Fibroblast of skin of left biceps (primary cell): ENCODE data around the gene TIMM22.
"Not testable (repeated sequence)": the region's sequence is repeated elsewhere in the genome, so short reads cannot be mapped to it uniquely, and the experiment has no call there.

Experiments
- DNase-seq, 2 experiments: peaks; one replicate each; pipeline ENCODE4 v3.0.0-alpha.2; 2013; ENCODE audit warnings: low read depth in 2 of 2

TIMM22 gene

DNA sequence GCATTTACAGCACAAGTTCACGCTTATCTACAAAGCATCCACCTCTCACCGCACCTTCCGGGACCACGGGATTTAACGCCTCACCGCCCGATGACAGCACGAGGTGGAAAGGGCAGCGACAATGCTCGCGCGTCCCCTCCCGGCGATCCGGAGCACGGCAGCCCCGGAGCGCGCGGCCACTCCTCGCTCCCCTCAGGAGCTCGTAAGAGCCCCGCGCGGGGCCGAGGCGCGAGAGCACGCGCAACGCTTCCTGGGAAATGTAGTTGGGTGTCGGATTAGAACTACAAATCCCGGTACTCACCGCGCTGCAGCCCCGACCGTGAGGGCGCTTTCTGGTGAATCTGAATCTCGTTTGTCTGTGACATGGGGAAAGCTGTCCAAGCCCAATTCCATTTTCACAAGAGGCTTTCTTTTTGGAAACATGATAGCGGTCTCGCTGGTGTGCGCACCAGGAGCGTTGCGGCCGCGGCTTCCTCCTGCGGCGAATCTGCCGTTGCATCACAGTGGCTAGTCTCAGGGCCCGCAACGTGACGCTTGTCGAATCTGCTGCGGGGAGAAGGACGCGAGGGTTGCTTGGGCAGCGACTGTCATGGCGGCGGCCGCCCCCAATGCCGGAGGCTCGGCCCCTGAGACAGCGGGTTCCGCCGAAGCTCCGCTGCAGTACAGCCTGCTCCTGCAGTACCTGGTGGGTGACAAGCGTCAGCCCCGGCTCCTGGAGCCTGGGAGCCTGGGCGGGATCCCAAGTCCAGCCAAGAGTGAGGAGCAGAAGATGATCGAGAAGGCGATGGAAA, at the start of gene TIMM22:
TIMM22 (plus strand) TSS at position 576 of the 791 bp plus-strand sequence; CDS start at position 590, 14 bp downstream.
- peak; percentile 96 to 97 for DNase-seq

DNA sequence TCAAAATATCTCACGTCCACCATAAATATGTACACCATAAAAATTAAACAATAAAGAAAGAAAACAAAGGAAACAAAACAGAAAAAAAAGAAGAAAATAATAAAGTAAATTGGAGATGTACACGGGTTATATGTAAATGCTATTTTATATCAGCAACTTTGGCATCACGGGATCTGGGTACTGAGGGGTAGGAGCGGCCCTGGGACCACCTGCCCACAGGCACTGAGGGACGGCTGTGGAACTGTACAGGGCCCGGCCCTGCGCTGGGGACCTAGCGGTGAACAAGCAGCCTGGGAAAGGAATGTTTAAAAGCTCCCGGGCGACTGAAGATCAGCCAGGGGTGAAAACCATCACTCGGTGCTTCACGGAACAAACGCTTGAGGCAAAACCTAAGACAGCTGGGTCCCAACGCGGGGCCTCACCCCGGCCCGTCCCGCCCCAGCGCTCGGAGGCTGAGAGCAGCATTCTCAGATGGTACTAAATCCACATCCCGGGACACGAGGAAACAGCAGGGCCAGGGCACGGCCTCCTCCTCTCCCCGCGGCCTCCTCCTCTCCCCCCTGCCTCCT, 48.6 kb upstream of the TIMM22 start:
- no peak for DNase-seq

- no peak for DNase-seq
Observed at GRCh38 chr17:949623-950303, 47.2 kb upstream of the TIMM22 start.

DNA sequence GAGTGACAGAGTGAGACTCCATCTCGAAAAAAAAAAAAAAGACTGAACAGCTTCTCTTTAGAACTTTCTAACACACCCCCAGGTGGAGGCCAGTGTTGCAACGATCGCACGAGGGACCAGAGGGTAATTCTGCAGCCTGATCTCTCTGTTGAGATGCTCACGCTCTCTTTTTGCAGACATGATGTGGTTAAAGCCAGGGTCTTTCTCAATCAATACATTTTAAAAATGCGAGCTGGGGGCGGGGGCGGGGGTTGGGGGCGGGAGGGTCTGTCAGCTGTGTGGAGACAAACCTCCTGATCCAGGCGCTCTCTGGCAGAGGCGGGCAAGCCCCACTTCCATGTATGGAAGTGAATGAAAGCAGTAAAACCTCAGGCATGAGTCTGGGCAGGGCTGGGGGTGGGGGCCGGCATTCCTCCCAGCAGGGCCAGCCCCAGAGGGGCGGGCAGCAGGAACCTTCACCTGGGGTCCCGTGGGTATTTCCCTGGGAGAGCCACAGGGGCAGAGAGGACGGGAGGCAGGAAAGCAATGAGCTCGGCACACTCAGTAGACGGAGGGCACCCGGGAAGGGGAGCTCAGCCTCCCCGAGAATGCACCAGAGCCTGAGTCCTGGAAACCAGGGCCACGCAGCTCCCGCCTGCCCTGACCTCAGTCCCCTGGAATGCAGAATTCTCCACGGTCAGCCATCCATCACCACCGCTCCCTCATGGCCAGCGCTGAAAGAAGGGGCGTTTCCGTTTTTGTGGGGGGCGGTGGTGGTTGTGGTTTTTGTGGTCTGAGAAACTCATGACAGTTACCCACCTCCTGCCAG, 45.4 kb upstream of the TIMM22 start:
- DNase-seq = peak; percentile 84 to 85

GRCh38 chr17:952592-952991, 44.3 kb upstream of the TIMM22 start:
- DNase-seq = not testable (repeated sequence)

GRCh38 chr17:953767-954166, 43.2 kb upstream of the TIMM22 start:
- no peak for DNase-seq

DNA sequence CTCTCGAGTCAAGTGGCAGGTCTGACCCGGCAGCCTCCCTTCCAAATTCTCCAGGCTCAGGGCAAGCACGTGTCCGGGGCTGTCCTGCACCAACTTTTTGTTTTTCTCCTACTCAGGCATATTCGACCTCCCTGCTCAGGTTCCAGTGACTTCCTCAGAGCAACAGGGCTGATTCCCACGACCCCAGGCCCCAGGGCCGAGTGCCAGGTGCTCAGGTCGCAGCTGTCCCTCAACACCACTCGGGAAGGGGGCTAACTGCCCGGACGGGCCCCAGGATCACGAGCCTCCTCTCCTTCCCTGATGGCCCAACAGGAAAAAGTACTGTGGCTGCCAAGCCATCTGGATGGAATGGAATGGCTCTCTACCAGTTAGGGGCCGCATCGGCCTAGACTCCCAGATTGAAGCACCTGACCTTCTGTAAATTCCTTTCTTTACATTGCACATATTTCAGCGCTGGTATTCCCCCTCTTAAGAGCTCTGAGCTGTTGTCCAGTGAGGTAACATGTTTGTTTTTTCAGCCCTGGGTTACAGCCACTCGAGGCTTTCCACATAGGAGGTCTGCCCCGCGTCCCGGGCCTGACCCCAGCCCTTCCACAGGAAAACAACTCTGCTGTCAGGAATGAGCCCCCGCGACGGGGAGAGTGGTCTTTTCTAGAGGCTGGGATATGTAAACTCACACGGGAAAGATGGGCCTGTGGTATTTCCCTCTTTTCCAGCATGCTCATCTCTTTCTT, 42.3 kb upstream of the TIMM22 start:
- DNase-seq = peak in 1 of 2 experiments; percentile 22

DNA sequence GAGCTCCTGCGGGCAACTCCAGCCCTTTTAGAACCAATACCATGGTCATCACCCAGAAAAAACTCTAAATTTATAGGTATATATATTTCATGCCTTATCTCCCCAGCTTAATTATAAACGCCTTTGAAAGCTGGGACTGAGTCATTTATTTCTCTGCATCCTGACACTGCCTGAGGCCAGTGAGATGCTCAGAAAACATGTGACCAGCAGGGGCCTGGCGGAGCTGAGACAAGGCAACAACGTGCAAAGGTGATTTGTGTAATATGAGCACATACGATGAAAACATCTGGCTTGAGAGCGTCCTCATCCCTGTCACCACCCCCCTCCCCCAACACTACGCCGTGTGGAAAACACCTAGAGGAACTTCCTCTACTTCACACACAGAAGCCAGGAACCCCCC, 40.0 kb upstream of the TIMM22 start:
- no peak for DNase-seq

GRCh38 chr17:957856-958421, 39.0 kb upstream of the TIMM22 start:
- DNase-seq = no peak

DNA sequence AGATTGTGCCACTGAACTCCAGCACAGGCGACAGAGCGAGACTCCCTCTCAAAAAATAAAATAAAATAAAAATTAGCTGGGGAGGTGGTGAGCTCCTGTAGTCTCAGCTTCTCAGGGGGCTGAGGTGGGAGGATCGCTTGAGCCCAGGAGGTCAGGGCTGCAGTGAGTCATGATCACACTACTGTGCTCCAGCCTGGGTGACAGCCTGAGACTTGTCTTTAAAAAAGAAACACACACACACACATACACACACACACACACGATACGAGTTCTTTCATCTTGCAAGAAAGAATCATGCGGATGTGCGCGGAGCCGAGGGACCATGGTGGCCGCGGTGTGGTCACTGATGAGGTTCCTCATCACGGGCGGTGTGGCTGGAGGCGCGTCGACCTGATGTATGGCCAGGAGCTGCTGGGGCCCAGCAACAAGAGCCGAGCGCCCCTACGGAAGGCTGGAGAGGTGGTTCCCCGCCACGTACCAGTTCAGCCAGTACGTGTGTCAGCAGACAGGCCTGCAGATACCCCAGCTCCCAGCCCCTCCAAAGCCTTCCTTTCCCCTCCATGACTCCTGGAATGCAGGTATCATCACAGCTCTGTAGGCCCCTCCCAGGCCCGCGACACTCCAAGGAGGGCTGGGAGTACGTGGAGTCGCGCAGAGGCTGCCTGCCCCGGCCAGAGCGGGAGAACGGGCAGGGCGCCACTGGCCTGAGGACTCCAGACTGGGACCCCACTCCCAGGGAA, 38.0 kb upstream of the TIMM22 start:
- DNase-seq = no peak

DNA sequence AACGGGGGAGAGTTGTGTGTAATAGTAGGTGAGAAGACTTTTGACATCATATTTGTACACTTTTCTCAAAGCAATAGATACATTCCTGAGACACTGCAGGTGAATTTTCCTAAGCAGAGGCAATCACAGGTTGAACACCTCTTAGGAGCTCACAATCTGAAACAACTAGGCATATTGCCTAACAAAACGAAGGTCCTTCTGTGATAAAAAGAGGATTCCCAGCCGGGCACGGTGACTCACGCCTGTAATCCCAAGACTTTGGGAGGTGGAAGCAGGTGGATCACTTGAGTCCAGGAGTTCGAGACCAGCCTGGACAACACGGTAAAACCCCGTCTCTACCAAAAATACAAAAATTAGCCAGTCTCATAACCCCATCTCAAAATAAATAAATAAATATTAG, 34.8 kb upstream of the TIMM22 start:
- no peak for DNase-seq

DNA sequence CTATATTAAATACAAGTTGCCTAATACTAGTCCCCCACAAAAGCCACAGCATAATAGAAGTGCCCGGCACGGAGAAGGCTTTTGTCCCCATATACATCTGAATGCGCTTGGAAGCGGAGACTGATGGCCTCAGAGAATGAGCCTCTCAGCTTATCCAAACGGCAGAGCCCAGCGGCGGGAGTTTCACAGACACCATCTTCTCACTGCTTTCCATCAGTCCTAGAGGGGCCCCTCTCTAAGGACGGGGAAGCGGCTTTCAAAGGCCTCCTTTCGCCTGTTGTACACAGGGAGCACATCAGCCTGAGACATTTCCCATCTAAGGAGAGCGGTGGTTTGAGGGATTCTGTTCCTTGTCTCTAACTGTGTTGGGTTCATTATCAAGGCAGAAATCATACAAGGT, 34.3 kb upstream of the TIMM22 start:
- no peak for DNase-seq

DNA sequence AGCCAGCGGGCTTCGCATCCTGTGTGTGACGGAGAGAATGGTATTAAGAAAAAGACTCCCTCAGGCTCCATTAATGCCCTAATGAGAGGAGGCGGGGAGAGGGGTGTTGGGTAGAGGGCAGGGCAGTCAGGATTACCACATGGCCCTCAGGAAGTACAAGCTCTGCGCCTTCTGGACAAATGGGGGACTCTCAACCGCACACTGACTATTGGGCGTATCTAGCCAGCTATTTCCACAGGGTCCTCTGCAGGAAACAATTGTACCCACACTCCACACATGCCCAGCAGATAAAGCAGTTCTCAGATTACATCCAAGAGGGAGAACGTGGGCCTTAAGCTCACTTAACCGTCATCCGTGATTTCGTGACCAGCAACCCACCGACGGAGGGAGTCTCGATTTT, 32.1 kb upstream of the TIMM22 start:
- DNase-seq = no peak

- DNase-seq = no peak
Observed at GRCh38 chr17:965311-965989, 31.5 kb upstream of the TIMM22 start.

DNA sequence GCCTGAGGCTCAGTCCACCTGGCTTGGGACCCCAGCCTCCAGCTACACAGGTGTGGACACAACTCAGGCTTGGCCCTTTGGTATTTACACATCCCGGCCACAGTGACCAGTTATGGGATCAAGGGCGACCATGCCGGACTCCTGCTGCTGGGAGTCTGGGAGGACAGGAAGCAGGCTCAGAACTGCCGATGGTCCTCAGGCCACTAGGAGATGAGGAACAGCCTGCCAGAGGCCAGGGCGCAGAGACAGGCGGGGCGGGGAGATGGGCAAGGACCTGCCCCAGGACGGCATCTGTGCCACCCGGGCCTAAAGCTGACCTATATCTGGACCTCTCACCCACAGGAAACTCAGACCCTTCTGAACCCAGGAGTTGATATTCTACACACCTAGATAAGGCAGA, 29.8 kb upstream of the TIMM22 start:
- no peak for DNase-seq

DNA sequence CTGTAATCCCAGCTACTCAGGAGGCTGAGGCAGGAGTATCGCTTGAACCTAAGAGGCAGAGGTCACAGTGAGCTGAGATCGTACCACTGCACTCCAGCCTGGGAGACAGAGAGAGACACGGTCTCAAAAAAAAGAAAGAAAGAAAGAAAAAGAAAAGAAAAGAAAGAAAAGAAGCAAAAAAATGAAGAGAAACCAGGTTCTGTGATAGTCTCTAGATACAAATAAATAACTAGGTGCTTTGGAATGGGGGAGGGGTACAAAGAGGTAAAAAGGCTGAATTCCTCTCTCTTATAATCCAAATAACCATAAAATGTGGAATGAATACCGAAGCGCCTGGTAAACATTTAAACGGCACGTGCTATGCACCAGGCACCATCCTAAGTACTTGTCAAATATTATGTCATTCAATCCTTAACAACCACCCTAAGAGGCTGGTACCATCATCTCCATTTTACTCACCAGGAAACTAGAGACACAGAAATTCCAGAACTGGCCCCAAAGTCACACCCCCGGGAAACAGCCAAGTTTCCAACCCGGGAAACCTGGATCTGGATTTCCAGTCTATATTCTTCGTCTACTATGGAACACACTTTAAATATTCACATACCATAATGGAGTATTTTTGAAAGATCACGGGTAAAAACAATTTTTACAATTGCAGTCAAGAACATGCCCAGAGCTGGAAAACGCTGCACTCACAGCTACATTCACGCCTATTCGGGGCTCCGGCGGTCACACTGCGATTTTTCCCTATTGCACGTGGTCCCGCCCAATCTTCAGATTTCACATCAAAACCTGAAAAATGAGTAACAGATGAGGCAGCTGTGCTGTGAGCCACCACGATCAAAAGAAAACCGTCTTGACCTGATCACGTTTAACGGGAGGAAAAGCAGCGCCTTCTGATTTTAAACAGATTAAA, 27.9 kb upstream of the TIMM22 start:
- DNase-seq = no peak

GRCh38 chr17:969811-970355, 27.0 kb upstream of the TIMM22 start:
- no peak for DNase-seq

- DNase-seq = no peak
Observed at GRCh38 chr17:970364-970763, 26.6 kb upstream of the TIMM22 start.
